Left renal cortex interstitium (tissue), 4 donors: ENCODE data around the gene AMZ2. TPM values are rescaled to one million over a fixed set of nuclear protein-coding genes. Genes with fewer than 3 reads are reported as not detected.
"Not testable (repeated sequence)": the region's sequence is repeated elsewhere in the genome, so short reads cannot be mapped to it uniquely, and the experiment has no call there.

Experiments used
- DNase-seq, 4 donors: peaks; one replicate each; pipeline ENCODE4 v3.0.0-alpha.2; 2013; ENCODE audit warnings: low read depth in 4 of 4, low spot score in 2 of 4, missing footprints in 1 of 4
- polyA plus RNA-seq, 4 donors: library from polyadenylated mRNA; unstranded; fragments of 120-200 nt; gene quantifications; one replicate each; pipeline ENCODE4 v1.2.1, GENCODE V29; 2013; ENCODE audit not compliant: insufficient read length in 4 of 4

Gene AMZ2, protein sequence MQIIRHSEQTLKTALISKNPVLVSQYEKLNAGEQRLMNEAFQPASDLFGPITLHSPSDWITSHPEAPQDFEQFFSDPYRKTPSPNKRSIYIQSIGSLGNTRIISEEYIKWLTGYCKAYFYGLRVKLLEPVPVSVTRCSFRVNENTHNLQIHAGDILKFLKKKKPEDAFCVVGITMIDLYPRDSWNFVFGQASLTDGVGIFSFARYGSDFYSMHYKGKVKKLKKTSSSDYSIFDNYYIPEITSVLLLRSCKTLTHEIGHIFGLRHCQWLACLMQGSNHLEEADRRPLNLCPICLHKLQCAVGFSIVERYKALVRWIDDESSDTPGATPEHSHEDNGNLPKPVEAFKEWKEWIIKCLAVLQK
- 10 to 100 TPM; 75.1 to 94.0 (median 82.0) TPM for polyA plus RNA-seq

GRCh38 chr17:68247445-68248198 is at the start of gene AMZ2:
Gene AMZ2, plus strand, starts transcription at chr17:68248043. Its CDS starts 2,145 bp downstream, at chr17:68250188.
- DNase-seq, result peak; percentile 85 to 88 (median 87)

DNA sequence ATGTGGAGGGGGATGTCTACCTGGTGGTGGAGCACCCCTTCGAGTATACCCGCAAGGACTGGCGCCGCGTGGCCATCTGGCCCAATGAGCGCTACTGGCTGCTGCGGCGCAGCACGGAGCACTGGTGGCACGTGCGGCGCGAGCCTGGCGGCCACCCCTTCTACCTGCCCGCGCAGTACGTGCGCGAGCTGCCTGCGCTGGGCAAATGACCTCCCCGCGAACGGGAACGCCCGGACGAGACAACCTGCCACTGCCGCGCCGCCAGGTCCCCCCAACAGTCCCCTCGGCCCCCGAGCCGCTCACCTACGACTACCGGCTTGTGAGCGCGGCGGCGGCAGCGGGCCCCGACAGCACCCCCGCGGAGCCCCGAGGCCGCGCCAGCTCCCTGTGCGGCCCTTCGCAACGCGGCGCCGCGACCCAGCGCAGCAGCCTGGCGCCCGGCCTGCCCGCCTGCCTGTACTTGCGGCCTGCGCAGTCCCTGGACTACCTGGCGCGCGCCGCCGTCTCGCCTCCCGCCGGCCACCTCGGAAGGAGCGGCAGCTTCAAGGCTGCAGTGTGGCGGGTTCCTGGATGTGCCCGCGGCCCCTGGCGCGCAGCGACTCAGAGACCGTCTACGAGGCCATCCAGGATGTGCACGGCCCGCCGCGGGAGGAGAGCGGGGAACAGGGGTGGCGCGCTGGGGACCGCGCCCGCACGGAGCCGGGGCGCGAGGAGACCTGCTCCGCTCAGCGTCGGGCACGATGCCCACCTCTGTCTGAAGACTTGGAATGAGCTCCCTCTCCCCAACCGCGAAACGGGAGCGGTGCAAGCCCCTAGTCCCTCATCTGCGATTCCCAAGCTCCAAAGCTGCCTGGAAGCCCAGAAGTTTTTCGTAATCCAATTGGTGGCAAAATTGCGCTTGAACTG is 48.7 kb upstream of the AMZ2 start:
- DNase-seq, result no peak

GRCh38 chr17:68199837-68200688 is 47.8 kb upstream of the AMZ2 start:
- no peak for DNase-seq

- peak in 2 of 4 donors; percentile 62 to 69 for DNase-seq
Measured at GRCh38 chr17:68200689-68201417, 47.0 kb upstream of the AMZ2 start.

DNA sequence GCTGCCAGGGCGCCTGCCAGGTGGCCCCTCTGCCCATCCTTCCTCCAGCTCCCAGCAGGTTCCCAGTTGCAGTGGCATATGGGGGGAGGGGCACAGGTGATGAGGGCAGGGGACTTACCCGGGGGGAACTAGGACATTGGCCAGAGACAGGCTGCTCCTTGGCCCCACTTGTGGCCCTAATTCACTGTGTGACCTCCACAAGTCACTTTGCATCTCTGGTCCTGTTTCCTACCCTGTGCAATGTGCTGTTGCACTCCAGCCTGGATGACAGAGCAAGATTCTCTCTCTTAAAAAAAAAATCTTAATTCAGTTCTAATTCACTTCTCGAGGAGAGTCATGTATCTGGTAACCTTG is 46.4 kb upstream of the AMZ2 start:
- not testable (repeated sequence) for DNase-seq

DNA sequence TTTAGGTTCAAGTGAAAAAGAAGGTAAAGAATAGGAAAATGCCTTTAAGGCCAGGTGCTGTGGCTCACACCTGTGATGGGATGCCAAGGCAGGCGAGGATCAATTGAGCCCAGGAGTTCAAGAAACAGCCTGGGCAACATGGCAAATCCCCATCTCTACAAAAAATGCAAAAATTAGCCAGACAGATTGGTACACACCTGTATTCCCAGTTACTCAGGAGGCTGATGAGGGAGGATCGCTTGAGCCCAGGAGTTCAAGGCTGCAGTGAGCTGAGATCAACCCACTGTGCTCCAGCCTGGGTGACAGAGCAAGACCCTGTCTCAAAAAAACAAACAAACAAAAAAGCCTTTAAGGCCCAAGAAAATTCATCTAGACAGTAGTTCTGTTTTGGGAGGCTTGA is 45.5 kb upstream of the AMZ2 start:
- not testable (repeated sequence) for DNase-seq

DNA sequence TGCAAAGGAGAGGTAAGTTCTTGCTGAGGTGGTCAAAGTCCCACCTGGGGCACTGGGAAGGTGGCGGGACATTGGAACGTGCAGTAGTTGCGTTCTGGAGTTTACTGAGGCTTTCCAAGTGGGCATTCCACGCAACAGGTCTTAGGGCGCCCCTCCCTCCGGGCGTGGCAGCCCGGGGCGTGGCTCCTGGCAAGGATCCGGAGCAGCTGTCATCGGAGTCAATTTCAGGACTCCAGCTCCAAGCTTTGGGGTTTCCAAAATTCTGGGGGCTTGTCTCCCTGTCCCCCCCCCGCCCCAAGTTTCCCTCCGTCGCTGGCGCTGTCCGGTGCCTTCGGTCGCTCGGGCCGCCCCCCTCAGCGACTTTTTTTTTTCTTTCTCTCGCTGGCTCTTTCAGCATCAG is 43.1 kb upstream of the AMZ2 start:
- DNase-seq, result no peak

GRCh38 chr17:68205251-68205807 is 42.5 kb upstream of the AMZ2 start:
- peak in 3 of 4 donors; percentile 81 to 93 (median 85) for DNase-seq

- DNase-seq, result peak in 1 of 4 donors; percentile 42
Measured at GRCh38 chr17:68205808-68206720, 41.8 kb upstream of the AMZ2 start.

GRCh38 chr17:68207651-68208253 is 40.1 kb upstream of the AMZ2 start:
- DNase-seq, result no peak

- DNase-seq, result not testable (repeated sequence)
Measured at GRCh38 chr17:68208651-68209050, 39.2 kb upstream of the AMZ2 start.

GRCh38 chr17:68209191-68209900 is 38.5 kb upstream of the AMZ2 start:
- DNase-seq, result not testable (repeated sequence)

DNA sequence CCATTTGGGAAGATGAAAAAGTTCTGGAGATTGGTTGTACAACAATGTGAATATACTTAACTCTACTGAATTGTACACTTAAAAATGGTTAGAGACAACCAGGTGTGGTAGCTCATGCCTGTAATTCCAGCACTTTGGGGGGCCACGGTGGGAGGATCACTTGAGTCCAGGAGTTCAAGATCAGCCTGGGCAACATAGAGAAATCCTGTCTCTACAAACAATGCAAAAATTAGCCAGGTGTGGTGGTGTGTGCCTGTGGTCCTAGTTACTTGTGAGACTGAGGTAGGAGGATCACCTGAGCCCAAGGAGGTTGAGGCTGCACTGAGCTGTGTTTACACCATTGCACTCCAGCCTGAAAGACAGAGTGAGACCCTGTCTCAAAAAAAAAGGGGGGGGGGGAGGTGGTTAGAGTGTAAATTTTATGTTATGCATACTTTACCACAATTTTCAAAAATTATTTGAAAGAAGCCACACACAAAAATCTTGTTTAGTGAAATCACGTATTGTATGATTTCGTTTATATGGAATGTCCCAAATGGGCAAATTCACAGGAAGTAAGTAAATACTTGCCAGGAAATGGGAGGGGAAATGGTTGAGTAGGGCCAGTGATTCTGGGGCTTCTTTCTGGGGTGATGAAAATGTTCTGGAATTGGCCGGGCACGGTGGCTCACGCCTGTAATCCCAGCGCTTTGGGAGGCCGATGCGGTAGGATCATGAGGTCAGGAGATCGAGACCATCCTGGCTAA is 37.1 kb upstream of the AMZ2 start:
- no peak for DNase-seq

DNA sequence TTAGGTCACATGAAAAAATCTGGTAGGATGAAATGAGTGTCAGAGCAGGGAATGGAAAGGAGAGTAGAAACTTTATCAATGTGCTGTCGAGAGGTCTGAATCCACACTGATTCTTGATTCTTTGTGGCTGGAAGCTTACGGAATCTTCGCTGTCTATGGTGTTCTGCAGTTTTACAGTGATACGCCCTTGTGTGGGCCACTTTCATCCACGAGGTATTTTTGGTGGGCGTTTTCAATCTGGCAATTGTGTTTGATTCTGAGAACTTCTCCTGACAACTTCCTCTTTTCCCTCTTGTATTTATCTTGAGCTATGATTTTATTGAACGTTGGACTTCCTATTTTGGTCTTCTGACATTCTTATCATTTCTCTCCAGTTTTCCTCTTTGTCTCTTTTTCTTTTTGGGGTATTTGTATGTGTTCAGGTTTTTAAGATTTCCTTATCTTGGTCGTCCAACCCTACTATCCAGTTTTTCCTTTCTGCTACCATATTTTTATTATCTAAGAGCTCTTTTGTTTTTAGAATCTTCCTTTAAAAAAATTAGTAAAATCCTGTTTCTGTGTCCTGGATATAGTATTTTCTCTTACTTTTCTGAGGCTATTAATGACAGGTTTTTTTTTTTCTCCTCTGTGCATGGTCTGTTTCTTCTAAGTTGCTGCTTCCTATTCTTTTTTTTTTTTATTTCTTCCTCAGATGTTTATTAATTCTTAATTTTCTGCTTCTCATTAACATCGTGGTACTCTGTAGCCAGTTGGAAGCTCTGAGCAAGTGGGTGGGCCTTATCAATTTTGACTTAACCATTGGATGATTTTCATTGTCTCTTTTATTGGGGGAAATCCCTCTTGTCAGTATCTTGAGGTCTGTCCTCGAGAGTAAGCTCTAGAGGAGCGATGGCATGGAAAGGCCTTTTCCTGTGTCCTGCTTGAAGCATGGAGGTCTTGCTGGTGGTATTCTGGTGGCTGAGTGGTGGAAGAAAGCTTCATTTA is 34.1 kb upstream of the AMZ2 start:
- not testable (repeated sequence) for DNase-seq

DNA sequence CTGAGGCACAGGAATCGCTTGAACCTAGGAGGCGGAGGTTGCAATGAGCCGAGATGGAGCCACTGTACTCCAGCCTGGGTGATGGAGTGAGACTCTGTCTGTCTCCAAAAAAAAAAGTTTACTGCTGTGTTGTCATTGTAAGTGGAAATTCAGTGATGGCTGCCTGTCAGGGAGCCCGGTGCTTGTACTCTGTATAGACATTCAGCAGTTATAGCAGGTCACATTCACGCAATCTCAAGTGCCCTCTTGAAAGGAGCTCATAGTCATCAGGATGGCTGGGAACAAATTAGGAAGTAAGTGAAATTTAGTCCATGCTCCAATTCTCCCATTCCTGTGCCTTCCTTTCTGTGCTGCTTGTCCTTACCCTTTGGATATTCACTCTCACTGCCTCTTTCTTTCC is 32.4 kb upstream of the AMZ2 start:
- DNase-seq, result not testable (repeated sequence)
